H9 (cell line): ENCODE measurements around the gene PRKX. TPM values are rescaled to one million over a fixed set of nuclear protein-coding genes. Genes with fewer than 3 reads are reported as not detected.

Experiments used
- DNase-seq: peaks from one replicate; pipeline ENCODE4 v3.0.0-alpha.2; 2017
- H2AFZ ChIP-seq: one replicate; pipeline ENCODE4 v1.6.1; 2013; ENCODE audit warnings: mild to moderate bottlenecking, low read length, control low read depth, moderate library complexity
- H2AK5ac ChIP-seq: 2 replicates; pipeline ENCODE4 v1.6.1; 2013; ENCODE audit warnings: low read length, control low read depth, mixed read lengths; ENCODE audit not compliant: insufficient read length
- H2BK120ac ChIP-seq: one replicate; pipeline ENCODE4 v1.6.1; 2013; ENCODE audit warnings: low read depth, mild to moderate bottlenecking, low read length, control low read depth, inconsistent platforms; ENCODE audit not compliant: poor library complexity, severe bottlenecking
- H2BK12ac ChIP-seq: 2 replicates; pipeline ENCODE4 v1.6.1; 2013; ENCODE audit warnings: low read length, control low read depth, mixed read lengths, low read depth; ENCODE audit not compliant: insufficient read length
- H2BK15ac ChIP-seq: 2 replicates; pipeline ENCODE4 v1.6.1; 2013; ENCODE audit warnings: low read depth, low read length, control low read depth
- H2BK20ac ChIP-seq: one replicate; pipeline ENCODE4 v1.6.1; 2013; ENCODE audit warnings: low read depth, mild to moderate bottlenecking, low read length, control low read depth, inconsistent platforms; ENCODE audit not compliant: poor library complexity, severe bottlenecking
- H2BK5ac ChIP-seq: 2 replicates; pipeline ENCODE4 v1.6.1; 2013; ENCODE audit warnings: low read length, control low read depth, mixed read lengths; ENCODE audit not compliant: insufficient read length
- H3K14ac ChIP-seq: 2 replicates; pipeline ENCODE4 v1.6.1; 2013; ENCODE audit warnings: low read length, control low read depth; ENCODE audit not compliant: insufficient read depth
- H3K18ac ChIP-seq: 2 replicates; pipeline ENCODE4 v1.6.1; 2013; ENCODE audit warnings: low read depth, mild to moderate bottlenecking, mixed read lengths, low read length, control low read depth; ENCODE audit not compliant: insufficient read length
- H3K23ac ChIP-seq: 2 replicates; pipeline ENCODE4 v1.6.1; 2013; ENCODE audit warnings: low read length, control low read depth, mixed read lengths, low read depth; ENCODE audit not compliant: insufficient read length
- H3K23me2 ChIP-seq: 2 replicates; pipeline ENCODE4 v1.6.1; 2013; ENCODE audit warnings: low read depth, mild to moderate bottlenecking, mixed read lengths, low read length, control low read depth; ENCODE audit not compliant: insufficient read length, poor library complexity, severe bottlenecking
- H3K27ac ChIP-seq: 2 replicates; pipeline ENCODE4 v1.5.1; 2013; ENCODE audit warnings: low read length, control low read depth, mixed read lengths, low read depth; ENCODE audit not compliant: insufficient read length
- H3K27me3 ChIP-seq: 2 replicates; pipeline ENCODE4 v1.6.1; 2013; ENCODE audit warnings: low read length, control low read depth, inconsistent platforms; ENCODE audit not compliant: insufficient read depth
- H3K4ac ChIP-seq: 2 replicates; pipeline ENCODE4 v1.6.1; 2013; ENCODE audit warnings: low read depth, mild to moderate bottlenecking, control low read depth, inconsistent platforms, low read length, moderate library complexity
- H3K4me1 ChIP-seq: 2 replicates; pipeline ENCODE4 v1.6.1; 2013; ENCODE audit warnings: low read length, control low read depth, inconsistent platforms; ENCODE audit not compliant: insufficient read depth
- H3K4me2 ChIP-seq: 2 replicates; pipeline ENCODE4 v1.6.1; 2013; ENCODE audit warnings: low read length, control low read depth, mixed read lengths; ENCODE audit not compliant: insufficient read length, insufficient read depth
- H3K56ac ChIP-seq: 2 replicates; pipeline ENCODE4 v1.6.1; 2013; ENCODE audit warnings: low read depth, mild to moderate bottlenecking, mixed read lengths, low read length, control low read depth; ENCODE audit not compliant: insufficient read length
- H3K79me1 ChIP-seq: 2 replicates; pipeline ENCODE4 v1.6.1; 2013; ENCODE audit warnings: low read depth, mild to moderate bottlenecking, moderate library complexity, low read length, control low read depth, inconsistent platforms; ENCODE audit not compliant: insufficient read depth, poor library complexity, severe bottlenecking
- H3K79me2 ChIP-seq: 2 replicates; pipeline ENCODE4 v1.6.1; 2013; ENCODE audit warnings: low read length, control low read depth, inconsistent platforms; ENCODE audit not compliant: insufficient read depth
- H3K9ac ChIP-seq: 2 replicates; pipeline ENCODE4 v1.6.1; 2013; ENCODE audit warnings: low read length, control low read depth, mixed read lengths; ENCODE audit not compliant: insufficient read length; ENCODE audit errors: extremely low read depth
- H3K9me3 ChIP-seq: one replicate; pipeline ENCODE4 v1.6.1; 2013; ENCODE audit warnings: low read depth, low read length, inconsistent platforms; ENCODE audit not compliant: control insufficient read depth
- H3T11ph ChIP-seq: one replicate; pipeline ENCODE4 v1.6.1; 2013; ENCODE audit warnings: mild to moderate bottlenecking, low read length, control low read depth, inconsistent platforms
- H4K20me1 ChIP-seq: one replicate; pipeline ENCODE4 v1.6.1; 2013; ENCODE audit not compliant: control insufficient read depth, insufficient read length, insufficient read depth
- H4K5ac ChIP-seq: 2 replicates; pipeline ENCODE4 v1.6.1; 2013; ENCODE audit warnings: low read depth, mild to moderate bottlenecking, mixed read lengths, low read length, control low read depth; ENCODE audit not compliant: insufficient read length
- H4K8ac ChIP-seq: replicated peaks from 2 replicates; pipeline ENCODE4 v1.6.1; 2013; ENCODE audit warnings: low read length, control low read depth, mixed read lengths, low read depth; ENCODE audit not compliant: insufficient read length
- H4K91ac ChIP-seq: 2 replicates; pipeline ENCODE4 v1.6.1; 2013; ENCODE audit warnings: low read depth, mild to moderate bottlenecking, moderate library complexity, mixed read lengths, low read length, control low read depth; ENCODE audit not compliant: insufficient read length
- H3K27ac Mint-ChIP-seq, 3 experiments: 2 replicates in 2 of 3; 3 replicates in 1 of 3; pipeline ENCODE4 v1.8.0; 2020 to 2021; ENCODE audit warnings: mixed read lengths in 3 of 3, mild to moderate bottlenecking in 1 of 3, moderate library complexity in 1 of 3
- H3K27me3 Mint-ChIP-seq: 2 replicates; pipeline ENCODE4 v1.8.0; 2021; ENCODE audit warnings: low read depth, mild to moderate bottlenecking, moderate library complexity, mixed read lengths
- H3K36me3 Mint-ChIP-seq, 3 experiments: 2 replicates in 2 of 3; 3 replicates in 1 of 3; pipeline ENCODE4 v1.8.0; 2020 to 2021; ENCODE audit warnings: low read depth in 3 of 3, mixed read lengths in 3 of 3; ENCODE audit not compliant: insufficient read depth in 1 of 3
- H3K4me1 Mint-ChIP-seq, 2 experiments: 2 replicates each; pipeline ENCODE4 v1.8.0; 2020; ENCODE audit warnings: mixed read lengths in 2 of 2
- H3K4me3 Mint-ChIP-seq, 2 experiments: 2 replicates in 1 of 2; 3 replicates in 1 of 2; pipeline ENCODE4 v1.8.0; 2020 to 2021; ENCODE audit warnings: mild to moderate bottlenecking in 2 of 2, mixed read lengths in 2 of 2, moderate library complexity in 1 of 2
- H3K9me3 Mint-ChIP-seq, 2 experiments: 2 replicates in 1 of 2; 3 replicates in 1 of 2; pipeline ENCODE4 v1.8.0; 2020; ENCODE audit warnings: mild to moderate bottlenecking in 2 of 2, mixed read lengths in 2 of 2, moderate library complexity in 1 of 2
- CTCF ChIP-seq: fragments of 200-600 bp; sonication (generic); conservative IDR thresholded peaks from 3 replicates; pipeline ENCODE4 v1.8.0; 2021; ENCODE audit warnings: antibody characterized with exemption, mild to moderate bottlenecking
- WGBS: extraction: QIAGEN DNeasy Blood & Tissue Kit; methylation state at CpG from one replicate; pipeline ENCODE4 v1.1.7; 2013; ENCODE audit warnings: missing lambda C conversion rate, low lambda C conversion rate, mixed read lengths; ENCODE audit not compliant: insufficient read length; ENCODE audit errors: extremely low coverage; 5-methylcytosine and 5-hydroxymethylcytosine counted together
- total RNA-seq: library from RNA; stranded (reverse); gene quantifications from 2 replicates; pipeline ENCODE4 v1.2.1, GENCODE V29; 2021

The PRKX gene
- total RNA-seq, 1 experiment from 2014 or later = 108 TPM

DNA sequence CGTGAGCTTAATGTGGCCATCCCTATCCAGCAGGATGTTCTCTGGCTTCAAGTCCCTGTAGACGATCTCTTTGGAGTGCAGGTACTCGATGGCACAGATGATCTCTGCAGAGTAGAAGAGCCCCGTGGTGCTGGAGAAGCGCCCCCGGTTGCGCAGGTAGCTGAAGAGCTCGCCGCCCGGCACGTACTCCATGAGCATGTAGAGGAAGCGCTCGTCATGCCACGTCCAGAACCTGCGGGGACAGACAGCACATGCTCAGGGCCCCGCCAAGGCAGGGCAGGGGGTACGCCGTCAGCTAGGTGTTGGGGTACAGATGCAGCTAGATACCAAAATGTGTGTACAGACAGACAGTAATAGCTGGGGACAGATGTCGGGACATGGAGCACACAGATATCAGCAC lies 58.3 kb downstream of the PRKX start:
- H4K5ac ChIP-seq = no peak overlapping the region
- TF ChIP-seq CTCF = no peak

More for the DNA sequence above, 58.3 kb downstream of the PRKX start:
- Mint-ChIP-seq H3K27ac (no peak overlapping the region), H3K4me1 (peaks cover 3 to 8% of the 10 kb centered on the region in 2 experiments; a peak in 3 of 4 replicates), H3K9me3 (no peaks in the 10 kb centered on the region; a peak in 1 of 5 replicates), H3K4me3 (no peak overlapping the region), H3K27me3 (no peaks in the 10 kb centered on the region), H3K36me3 (peaks cover 8 to 32% (median 22%) of the 10 kb centered on the region in 3 experiments)
- Histone ChIP-seq H2AK5ac (no peak overlapping the region), H2BK20ac (no peak overlapping the region), H3K27ac (no peak overlapping the region), H3K9ac (no peak overlapping the region), H4K91ac (no peak overlapping the region), H3K56ac (no peak overlapping the region), H2BK15ac (no peak overlapping the region), H3K23me2 (no peaks in the 10 kb centered on the region), H3K9me3 (no peaks in the 10 kb centered on the region), H3T11ph (no peak overlapping the region), H3K23ac (no peak overlapping the region), H3K4me1 (no peaks in the 10 kb centered on the region), H3K79me2 (no peaks in the 10 kb centered on the region), H3K27me3 (no peaks in the 10 kb centered on the region), H3K79me1 (no peaks in the 10 kb centered on the region), H2AFZ (no peak overlapping the region), H2BK12ac (no peak overlapping the region), H3K4me2 (no peak overlapping the region), H3K14ac (no peak overlapping the region), H3K18ac (no peak overlapping the region), H4K8ac (no peak overlapping the region), H4K20me1 (no peaks in the 10 kb centered on the region), H3K4ac (no peak overlapping the region), H2BK120ac (no peak overlapping the region), H2BK5ac (no peak overlapping the region)
- WGBS = no CpG with 5 or more reads among the region's 19 CpGs
- DNase-seq = no peak
